ENCODE results near the gene CLSTN2. TPM values are rescaled to one million over a fixed set of nuclear protein-coding genes. Genes with fewer than 3 reads are reported as not detected.

Gene CLSTN2
- total and polyA plus RNA-seq, 2 of the 13 experiments (the other 11 are each of a cell fraction or from before 2014, with no cell fraction given) = not detected

- TF ChIP-seq, protein P1, sequence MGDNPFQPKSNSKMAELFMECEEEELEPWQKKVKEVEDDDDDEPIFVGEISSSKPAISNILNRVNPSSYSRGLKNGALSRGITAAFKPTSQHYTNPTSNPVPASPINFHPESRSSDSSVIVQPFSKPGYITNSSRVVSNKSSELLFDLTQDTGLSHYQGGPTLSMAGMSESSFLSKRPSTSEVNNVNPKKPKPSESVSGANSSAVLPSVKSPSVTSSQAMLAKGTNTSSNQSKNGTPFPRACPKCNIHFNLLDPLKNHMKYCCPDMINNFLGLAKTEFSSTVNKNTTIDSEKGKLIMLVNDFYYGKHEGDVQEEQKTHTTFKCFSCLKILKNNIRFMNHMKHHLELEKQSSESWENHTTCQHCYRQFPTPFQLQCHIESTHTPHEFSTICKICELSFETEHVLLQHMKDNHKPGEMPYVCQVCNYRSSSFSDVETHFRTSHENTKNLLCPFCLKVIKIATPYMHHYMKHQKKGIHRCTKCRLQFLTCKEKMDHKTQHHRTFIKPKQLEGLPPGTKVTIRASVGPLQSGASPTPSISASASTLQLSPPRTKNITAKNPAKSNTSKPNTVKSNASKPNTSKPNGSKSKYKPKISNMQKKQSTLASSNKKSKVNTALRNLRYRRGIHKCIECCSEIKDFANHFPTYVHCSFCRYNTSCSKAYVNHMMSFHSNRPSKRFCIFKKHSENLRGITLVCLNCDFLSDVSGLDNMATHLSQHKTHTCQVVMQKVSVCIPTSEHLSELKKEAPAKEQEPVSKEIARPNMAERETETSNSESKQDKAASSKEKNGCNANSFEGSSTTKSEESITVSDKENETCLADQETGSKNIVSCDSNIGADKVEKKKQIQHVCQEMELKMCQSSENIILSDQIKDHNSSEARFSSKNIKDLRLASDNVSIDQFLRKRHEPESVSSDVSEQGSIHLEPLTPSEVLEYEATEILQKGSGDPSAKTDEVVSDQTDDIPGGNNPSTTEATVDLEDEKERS (CRISPR knock-in tag; IDR thresholded peaks at IDR 0.05) = no peak
- TF ChIP-seq DR1 (CRISPR knock-in tag; IDR thresholded peaks at IDR 0.05) (no peak), DBP (CRISPR knock-in tag; IDR thresholded peaks at IDR 0.05; ENCODE audit: not compliant biosample characterization) (no peak), E2F1 (CRISPR knock-in tag; IDR thresholded peaks at IDR 0.05) (no peak), SETDB1 (CRISPR knock-in tag; IDR thresholded peaks at IDR 0.05; ENCODE audit: borderline replicate concordance) (no peak), SUZ12 (IDR thresholded peaks at IDR 0.05; ENCODE audit: low read depth, low read length) (no peak), PLSCR1 (CRISPR knock-in tag; IDR thresholded peaks at IDR 0.05; ENCODE audit: borderline replicate concordance) (no peak), HNRNPH1 (optimal IDR thresholded peaks at IDR 0.05; ENCODE audit: low read depth, low read length) (no peak), KMT2B (CRISPR knock-in tag; IDR thresholded peaks at IDR 0.05) (no peak), FLYWCH1 (CRISPR knock-in tag; IDR thresholded peaks at IDR 0.05) (no peak)
These were observed 288.6 kb downstream of the CLSTN2 start (continued) for GRCh38 chr3:140223631-140224030.
